ENCODE measurements around the gene SECISBP2. TPM values are rescaled to one million over a fixed set of nuclear protein-coding genes. Genes with fewer than 3 reads are reported as not detected.

SECISBP2 gene, protein sequence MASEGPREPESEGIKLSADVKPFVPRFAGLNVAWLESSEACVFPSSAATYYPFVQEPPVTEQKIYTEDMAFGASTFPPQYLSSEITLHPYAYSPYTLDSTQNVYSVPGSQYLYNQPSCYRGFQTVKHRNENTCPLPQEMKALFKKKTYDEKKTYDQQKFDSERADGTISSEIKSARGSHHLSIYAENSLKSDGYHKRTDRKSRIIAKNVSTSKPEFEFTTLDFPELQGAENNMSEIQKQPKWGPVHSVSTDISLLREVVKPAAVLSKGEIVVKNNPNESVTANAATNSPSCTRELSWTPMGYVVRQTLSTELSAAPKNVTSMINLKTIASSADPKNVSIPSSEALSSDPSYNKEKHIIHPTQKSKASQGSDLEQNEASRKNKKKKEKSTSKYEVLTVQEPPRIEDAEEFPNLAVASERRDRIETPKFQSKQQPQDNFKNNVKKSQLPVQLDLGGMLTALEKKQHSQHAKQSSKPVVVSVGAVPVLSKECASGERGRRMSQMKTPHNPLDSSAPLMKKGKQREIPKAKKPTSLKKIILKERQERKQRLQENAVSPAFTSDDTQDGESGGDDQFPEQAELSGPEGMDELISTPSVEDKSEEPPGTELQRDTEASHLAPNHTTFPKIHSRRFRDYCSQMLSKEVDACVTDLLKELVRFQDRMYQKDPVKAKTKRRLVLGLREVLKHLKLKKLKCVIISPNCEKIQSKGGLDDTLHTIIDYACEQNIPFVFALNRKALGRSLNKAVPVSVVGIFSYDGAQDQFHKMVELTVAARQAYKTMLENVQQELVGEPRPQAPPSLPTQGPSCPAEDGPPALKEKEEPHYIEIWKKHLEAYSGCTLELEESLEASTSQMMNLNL
- polyA plus RNA-seq (2012; rRNA removed) = 21.2 and 28.4 TPM in 2 replicates
- polyA plus RNA-seq (2012; cell fraction: cytosol; rRNA removed) = 20.7 and 21.4 TPM in 2 replicates
- 54.8 and 77.7 TPM in 2 replicates for polyA plus RNA-seq (2012; cell fraction: nucleus; rRNA removed)

DNA sequence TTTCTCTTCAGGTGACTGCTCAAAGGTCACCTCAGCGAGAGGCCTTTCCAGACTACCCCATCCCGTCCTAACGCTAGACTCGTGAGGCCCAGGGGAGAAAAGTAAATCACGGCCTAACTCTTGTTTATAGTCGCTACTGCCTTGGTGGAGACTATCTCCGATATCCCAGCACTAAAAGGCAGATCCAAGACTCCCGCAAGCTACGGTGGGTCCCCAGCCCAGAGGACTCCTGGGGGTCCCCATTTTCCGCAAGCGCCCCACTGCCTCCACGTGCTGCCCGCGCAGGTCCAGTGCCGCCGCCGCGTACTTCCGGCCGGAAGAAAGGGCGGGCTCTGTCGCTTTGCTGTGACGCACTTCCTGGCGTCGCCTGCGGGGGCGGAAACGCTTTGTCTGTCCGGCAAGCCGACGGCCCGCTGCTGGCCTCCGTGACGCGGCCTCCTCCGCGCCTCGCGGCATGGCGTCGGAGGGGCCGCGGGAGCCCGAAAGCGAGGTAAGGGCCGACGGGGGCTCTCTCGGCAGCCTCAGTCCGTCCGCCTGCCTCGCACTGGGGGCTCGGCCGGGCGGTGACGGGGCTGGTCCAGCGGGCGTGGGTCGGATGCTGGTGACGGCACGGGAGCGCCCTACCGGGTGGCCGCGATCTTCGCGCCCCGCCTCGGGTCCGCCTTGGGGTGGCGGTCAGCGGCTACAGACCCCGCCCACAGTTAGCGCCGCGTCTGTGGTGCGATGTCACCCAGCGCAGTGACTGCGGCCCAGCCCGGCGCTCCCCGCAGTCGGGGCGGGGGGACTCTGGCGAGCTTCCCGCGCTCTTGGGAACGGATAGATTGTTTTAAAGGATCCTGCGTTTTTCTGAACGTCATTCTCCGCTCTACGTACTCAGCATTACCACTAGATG, at the start of gene SECISBP2:
TSS of gene SECISBP2 (plus strand) at position 378 of the 892 bp plus-strand sequence. CDS start at position 455, 77 bp downstream.
- 3% methylated on average over 15 of the region's 91 CpGs for WGBS (ENCODE audit: low lambda C conversion rate)
- no peaks in the 10 kb centered on the region for H3K9me2 ChIP-seq
- DNase-seq = peak; percentile 94
- peaks cover 20% of the 10 kb centered on the region for H4K20me1 ChIP-seq (ENCODE audit: insufficient read depth)
- peaks cover 92% of the 10 kb centered on the region for H3K79me2 ChIP-seq (ENCODE audit: insufficient read depth)
- peak within 1 kb of the TSS; percentile 89 for H3K4me2 ChIP-seq
- H3K4me1 ChIP-seq (ENCODE audit: control insufficient read depth in 1 of 2, insufficient read depth in 2 of 2, low read depth in 1 of 2, low read length in 1 of 2) = peaks cover 23 to 31% of the 10 kb centered on the region in 2 experiments
- peaks cover 36 to 50% of the 10 kb centered on the region in 2 experiments for H3K36me3 ChIP-seq (replicated peaks in 1 of 2; ENCODE audit: control insufficient read depth in 1 of 2, insufficient read depth in 2 of 2, low read length in 1 of 2)
- H3K4me3 ChIP-seq (ENCODE audit: low read depth in 2 of 2, low read length in 1 of 2) = peak within 1 kb of the TSS; percentile 73 to 77
- no peaks in the 10 kb centered on the region for H3K27me3 ChIP-seq (ENCODE audit: insufficient read depth)
- H3K9me3 ChIP-seq = no peaks in the 10 kb centered on the region
- H3K9ac ChIP-seq = peak within 1 kb of the TSS; percentile 93
- peak within 1 kb of the TSS; percentile 64; the same call in 1 of the 2 replicates for H2AFZ ChIP-seq (ENCODE audit: low read depth)
- peaks cover 47% of the 10 kb centered on the region for H3F3A ChIP-seq (replicated peaks; ENCODE audit: insufficient read depth)
- H3K27ac ChIP-seq (ENCODE audit: low read depth in 2 of 2, low read length in 1 of 2) = peak within 1 kb of the TSS; percentile 96 to 99
- CTCF ChIA-PET = interaction anchor here (0.5 to 3.5 kb wide), 19 partner anchors 8 to 1342 kb away, joined by 3 to 34 read pairs (median 3); partner anchors contain the start of gene CKS2
- POLR2A ChIA-PET = interaction anchor here (0.6 to 1.0 kb wide), 6 partner anchors 8 to 1038 kb away, joined by 3 to 5 read pairs (median 3); no protein-coding TSS in a partner anchor
- TF ChIP-seq, protein P1, sequence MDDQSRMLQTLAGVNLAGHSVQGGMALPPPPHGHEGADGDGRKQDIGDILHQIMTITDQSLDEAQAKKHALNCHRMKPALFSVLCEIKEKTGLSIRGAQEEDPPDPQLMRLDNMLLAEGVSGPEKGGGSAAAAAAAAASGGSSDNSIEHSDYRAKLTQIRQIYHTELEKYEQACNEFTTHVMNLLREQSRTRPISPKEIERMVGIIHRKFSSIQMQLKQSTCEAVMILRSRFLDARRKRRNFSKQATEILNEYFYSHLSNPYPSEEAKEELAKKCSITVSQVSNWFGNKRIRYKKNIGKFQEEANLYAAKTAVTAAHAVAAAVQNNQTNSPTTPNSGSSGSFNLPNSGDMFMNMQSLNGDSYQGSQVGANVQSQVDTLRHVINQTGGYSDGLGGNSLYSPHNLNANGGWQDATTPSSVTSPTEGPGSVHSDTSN (IDR thresholded peaks at IDR 0.05) = peak; percentile 51
- TF ChIP-seq TAF1 (IDR thresholded peaks at IDR 0.05; ENCODE audit: borderline replicate concordance, low read depth, low read length) = peak; percentile 56
- no peak; the same call in 1 of the 2 replicates for TF ChIP-seq RXRA (IDR thresholded peaks at IDR 0.05; ENCODE audit: borderline replicate concordance, low read depth)
- TF ChIP-seq, protein P2, sequence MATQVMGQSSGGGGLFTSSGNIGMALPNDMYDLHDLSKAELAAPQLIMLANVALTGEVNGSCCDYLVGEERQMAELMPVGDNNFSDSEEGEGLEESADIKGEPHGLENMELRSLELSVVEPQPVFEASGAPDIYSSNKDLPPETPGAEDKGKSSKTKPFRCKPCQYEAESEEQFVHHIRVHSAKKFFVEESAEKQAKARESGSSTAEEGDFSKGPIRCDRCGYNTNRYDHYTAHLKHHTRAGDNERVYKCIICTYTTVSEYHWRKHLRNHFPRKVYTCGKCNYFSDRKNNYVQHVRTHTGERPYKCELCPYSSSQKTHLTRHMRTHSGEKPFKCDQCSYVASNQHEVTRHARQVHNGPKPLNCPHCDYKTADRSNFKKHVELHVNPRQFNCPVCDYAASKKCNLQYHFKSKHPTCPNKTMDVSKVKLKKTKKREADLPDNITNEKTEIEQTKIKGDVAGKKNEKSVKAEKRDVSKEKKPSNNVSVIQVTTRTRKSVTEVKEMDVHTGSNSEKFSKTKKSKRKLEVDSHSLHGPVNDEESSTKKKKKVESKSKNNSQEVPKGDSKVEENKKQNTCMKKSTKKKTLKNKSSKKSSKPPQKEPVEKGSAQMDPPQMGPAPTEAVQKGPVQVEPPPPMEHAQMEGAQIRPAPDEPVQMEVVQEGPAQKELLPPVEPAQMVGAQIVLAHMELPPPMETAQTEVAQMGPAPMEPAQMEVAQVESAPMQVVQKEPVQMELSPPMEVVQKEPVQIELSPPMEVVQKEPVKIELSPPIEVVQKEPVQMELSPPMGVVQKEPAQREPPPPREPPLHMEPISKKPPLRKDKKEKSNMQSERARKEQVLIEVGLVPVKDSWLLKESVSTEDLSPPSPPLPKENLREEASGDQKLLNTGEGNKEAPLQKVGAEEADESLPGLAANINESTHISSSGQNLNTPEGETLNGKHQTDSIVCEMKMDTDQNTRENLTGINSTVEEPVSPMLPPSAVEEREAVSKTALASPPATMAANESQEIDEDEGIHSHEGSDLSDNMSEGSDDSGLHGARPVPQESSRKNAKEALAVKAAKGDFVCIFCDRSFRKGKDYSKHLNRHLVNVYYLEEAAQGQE (IDR thresholded peaks at IDR 0.05; ENCODE audit: low read depth, low read length) = peak; percentile 48; the same call in 1 of the 2 replicates
- peak; percentile 100 for TF ChIP-seq MAX (IDR thresholded peaks at IDR 0.05; ENCODE audit: low read depth)
- no peak; the same call in 1 of the 2 replicates for TF ChIP-seq FOXM1 (IDR thresholded peaks at IDR 0.05; ENCODE audit: low read depth)
- no peak for TF ChIP-seq EZH2phosphoT487 (IDR thresholded peaks at IDR 0.05; ENCODE audit: borderline replicate concordance, low read depth)
- peak; percentile 29; the same call in 1 of the 2 replicates for TF ChIP-seq JUND (IDR thresholded peaks at IDR 0.05)
- TF ChIP-seq NRF1 (IDR thresholded peaks at IDR 0.05; ENCODE audit: low read depth, low read length) = peak; percentile 73
- no peak for TF ChIP-seq EP300 (IDR thresholded peaks at IDR 0.05; ENCODE audit: borderline replicate concordance in 1 of 2, low read depth in 1 of 2, low read length in 1 of 2)
- peak; percentile 13; the same call in 1 of the 2 replicates for TF ChIP-seq FOSL2 (IDR thresholded peaks at IDR 0.05; ENCODE audit: borderline replicate concordance, low read depth)
- peak; percentile 50 for TF ChIP-seq SMC3 (IDR thresholded peaks at IDR 0.05; ENCODE audit: low read depth, low read length)
- TF ChIP-seq TEAD4 (IDR thresholded peaks at IDR 0.05; ENCODE audit: borderline replicate concordance, insufficient read depth) = peak; percentile 1; the same call in 1 of the 2 replicates
- peak; percentile 77 for TF ChIP-seq RAD21 (IDR thresholded peaks at IDR 0.05; ENCODE audit: low read length)
- TF ChIP-seq GATA2 (CRISPR knock-in tag; IDR thresholded peaks at IDR 0.05) = no peak
- TF ChIP-seq YY1 (IDR thresholded peaks at IDR 0.05; ENCODE audit: low read depth) = peak; percentile 66
- TF ChIP-seq, protein P3, sequence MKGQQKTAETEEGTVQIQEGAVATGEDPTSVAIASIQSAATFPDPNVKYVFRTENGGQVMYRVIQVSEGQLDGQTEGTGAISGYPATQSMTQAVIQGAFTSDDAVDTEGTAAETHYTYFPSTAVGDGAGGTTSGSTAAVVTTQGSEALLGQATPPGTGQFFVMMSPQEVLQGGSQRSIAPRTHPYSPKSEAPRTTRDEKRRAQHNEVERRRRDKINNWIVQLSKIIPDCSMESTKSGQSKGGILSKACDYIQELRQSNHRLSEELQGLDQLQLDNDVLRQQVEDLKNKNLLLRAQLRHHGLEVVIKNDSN (IDR thresholded peaks at IDR 0.05; ENCODE audit: borderline replicate concordance, low read depth) = peak; percentile 71
- peak; percentile 17; the same call in 1 of the 2 replicates for TF ChIP-seq TCF12 (IDR thresholded peaks at IDR 0.05)
- TF ChIP-seq RCOR1 (IDR thresholded peaks at IDR 0.05; ENCODE audit: low read length) = peak; percentile 49
- no peak for TF ChIP-seq CHD2 (IDR thresholded peaks at IDR 0.05; ENCODE audit: low read length, partially characterized antibody)
- peak; percentile 98 for TF ChIP-seq GABPA (IDR thresholded peaks at IDR 0.05; ENCODE audit: low read depth)
- peak; percentile 97 for TF ChIP-seq ELF1 (IDR thresholded peaks at IDR 0.05)
- peak; percentile 90; the same call in 1 of the 2 replicates for TF ChIP-seq SIN3A (IDR thresholded peaks at IDR 0.05; ENCODE audit: borderline replicate concordance, low read depth, low read length)
